Liver (tissue), 3 donors: ENCODE results near the gene BTF3.

Experiments
- CTCF ChIP-seq: fragments of 150-350 bp; IDR thresholded peaks from 2 replicates; pipeline ENCODE4 v1.5.1; 2017; ENCODE audit warnings: improper control_type of control experiment, low read depth, low read length; ENCODE audit not compliant: missing input control
- EGR1 ChIP-seq, 2 donors: IDR thresholded peaks; 2 replicates each; pipeline ENCODE4 v1.6.1; 2016 to 2018; ENCODE audit warnings: antibody characterized with exemption in 2 of 2, low read depth in 2 of 2
- FOXA1 ChIP-seq: IDR thresholded peaks from 2 replicates; pipeline ENCODE4 v1.6.1; 2016; ENCODE audit warnings: antibody characterized with exemption
- GABPA ChIP-seq, 2 donors: IDR thresholded peaks in 1 of 2; conservative IDR thresholded peaks in 1 of 2; 2 replicates each; pipeline ENCODE4 v1.6.1; 2016; ENCODE audit warnings: antibody characterized with exemption in 2 of 2, mild to moderate bottlenecking in 1 of 2, moderate library complexity in 1 of 2
- RAD21 ChIP-seq, 2 donors: IDR thresholded peaks; 2 replicates each; pipeline ENCODE4 v1.6.1; 2016; ENCODE audit warnings: antibody characterized with exemption in 2 of 2, mild to moderate bottlenecking in 2 of 2
- SP1 ChIP-seq: IDR thresholded peaks from 2 replicates; pipeline ENCODE4 v1.6.1; 2018; ENCODE audit warnings: antibody characterized with exemption, mild to moderate bottlenecking
- TAF1 ChIP-seq: conservative IDR thresholded peaks from 2 replicates; pipeline ENCODE4 v1.6.1; 2016; ENCODE audit warnings: antibody characterized with exemption, mild to moderate bottlenecking
- TF ChIP-seq, protein P1 (sequence below): IDR thresholded peaks from 2 replicates; pipeline ENCODE4 v1.6.1; 2016; ENCODE audit warnings: antibody characterized with exemption, mild to moderate bottlenecking
- donor health status: healthy.
- donor health status: healthy.

DNA sequence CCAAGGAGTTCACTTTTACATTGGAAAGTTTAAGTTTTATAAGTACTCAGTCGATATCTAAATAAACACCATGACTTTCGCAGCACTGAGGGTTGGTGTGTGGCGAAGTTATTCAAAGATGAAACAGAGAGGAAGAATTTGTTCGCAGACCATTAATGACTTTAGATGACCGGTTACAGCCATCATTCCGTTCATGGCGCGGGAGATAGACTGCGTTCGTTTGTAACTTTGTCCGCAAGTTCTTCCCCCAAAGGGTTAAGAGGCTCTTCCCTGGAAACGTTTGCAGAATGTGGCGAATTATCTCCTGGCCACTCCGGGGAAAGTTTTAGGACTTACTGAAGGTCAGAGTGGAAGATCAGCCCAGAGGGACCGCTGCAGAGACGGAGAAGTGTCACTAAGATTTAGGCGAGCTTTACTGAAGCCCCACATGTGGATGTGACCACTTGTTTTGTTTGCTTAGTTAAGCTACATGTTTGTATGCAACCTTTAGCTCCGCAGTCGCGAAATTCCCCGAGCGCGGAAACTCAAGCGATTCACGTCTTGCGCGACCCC, 47.5 kb upstream of the BTF3 start:
- TF ChIP-seq CTCF: no peak
- TF ChIP-seq SP1: no peak
- no peak for TF ChIP-seq RAD21 (IDR thresholded peaks at IDR 0.05)
- no peak for TF ChIP-seq EGR1 (IDR thresholded peaks at IDR 0.05; ENCODE audit: low read depth in 2 of 2)
- TF ChIP-seq FOXA1: no peak
- TF ChIP-seq, protein P1, sequence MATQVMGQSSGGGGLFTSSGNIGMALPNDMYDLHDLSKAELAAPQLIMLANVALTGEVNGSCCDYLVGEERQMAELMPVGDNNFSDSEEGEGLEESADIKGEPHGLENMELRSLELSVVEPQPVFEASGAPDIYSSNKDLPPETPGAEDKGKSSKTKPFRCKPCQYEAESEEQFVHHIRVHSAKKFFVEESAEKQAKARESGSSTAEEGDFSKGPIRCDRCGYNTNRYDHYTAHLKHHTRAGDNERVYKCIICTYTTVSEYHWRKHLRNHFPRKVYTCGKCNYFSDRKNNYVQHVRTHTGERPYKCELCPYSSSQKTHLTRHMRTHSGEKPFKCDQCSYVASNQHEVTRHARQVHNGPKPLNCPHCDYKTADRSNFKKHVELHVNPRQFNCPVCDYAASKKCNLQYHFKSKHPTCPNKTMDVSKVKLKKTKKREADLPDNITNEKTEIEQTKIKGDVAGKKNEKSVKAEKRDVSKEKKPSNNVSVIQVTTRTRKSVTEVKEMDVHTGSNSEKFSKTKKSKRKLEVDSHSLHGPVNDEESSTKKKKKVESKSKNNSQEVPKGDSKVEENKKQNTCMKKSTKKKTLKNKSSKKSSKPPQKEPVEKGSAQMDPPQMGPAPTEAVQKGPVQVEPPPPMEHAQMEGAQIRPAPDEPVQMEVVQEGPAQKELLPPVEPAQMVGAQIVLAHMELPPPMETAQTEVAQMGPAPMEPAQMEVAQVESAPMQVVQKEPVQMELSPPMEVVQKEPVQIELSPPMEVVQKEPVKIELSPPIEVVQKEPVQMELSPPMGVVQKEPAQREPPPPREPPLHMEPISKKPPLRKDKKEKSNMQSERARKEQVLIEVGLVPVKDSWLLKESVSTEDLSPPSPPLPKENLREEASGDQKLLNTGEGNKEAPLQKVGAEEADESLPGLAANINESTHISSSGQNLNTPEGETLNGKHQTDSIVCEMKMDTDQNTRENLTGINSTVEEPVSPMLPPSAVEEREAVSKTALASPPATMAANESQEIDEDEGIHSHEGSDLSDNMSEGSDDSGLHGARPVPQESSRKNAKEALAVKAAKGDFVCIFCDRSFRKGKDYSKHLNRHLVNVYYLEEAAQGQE: no peak
- TF ChIP-seq GABPA (IDR thresholded peaks at IDR 0.05 in 1 of 2, conservative IDR thresholded peaks at IDR 0.05 in 1 of 2): no peak
- TF ChIP-seq TAF1: no peak
